IMR-90 (cell line): ENCODE measurements around the gene DALRD3.

Source experiments
- CEBPB ChIP-seq: IDR thresholded peaks from 2 replicates; pipeline ENCODE4 v1.6.1; 2012; ENCODE audit warnings: low read depth, low read length, improper control_type of control experiment
- MAFK ChIP-seq: IDR thresholded peaks from 2 replicates; pipeline ENCODE4 v1.6.1; 2012; ENCODE audit warnings: low read depth, low read length, improper control_type of control experiment
- MAZ ChIP-seq: IDR thresholded peaks from 2 replicates; pipeline ENCODE4 v1.6.1; 2012; ENCODE audit warnings: low read depth, mild to moderate bottlenecking, low read length, improper control_type of control experiment, moderate library complexity, borderline replicate concordance
- MXI1 ChIP-seq: IDR thresholded peaks from 2 replicates; pipeline ENCODE4 v1.6.1; 2012; ENCODE audit warnings: low read depth, mild to moderate bottlenecking, low read length, moderate library complexity, borderline replicate concordance
- POLR2A ChIP-seq: IDR thresholded peaks from 2 replicates; pipeline ENCODE4 v1.6.1; 2012; ENCODE audit warnings: mild to moderate bottlenecking, low read depth, low read length
- TF ChIP-seq, protein P1 (sequence below): conservative IDR thresholded peaks from 2 replicates; pipeline ENCODE4 v1.5.1; 2012; ENCODE audit warnings: mild to moderate bottlenecking, low read depth, low read length, improper control_type of control experiment
- TF ChIP-seq, protein P2 (sequence below): fragments of 150-350 bp; IDR thresholded peaks from 2 replicates; pipeline ENCODE4 v1.6.1; 2016; ENCODE audit warnings: low read depth, mild to moderate bottlenecking, low read length, moderate library complexity, borderline replicate concordance

DNA sequence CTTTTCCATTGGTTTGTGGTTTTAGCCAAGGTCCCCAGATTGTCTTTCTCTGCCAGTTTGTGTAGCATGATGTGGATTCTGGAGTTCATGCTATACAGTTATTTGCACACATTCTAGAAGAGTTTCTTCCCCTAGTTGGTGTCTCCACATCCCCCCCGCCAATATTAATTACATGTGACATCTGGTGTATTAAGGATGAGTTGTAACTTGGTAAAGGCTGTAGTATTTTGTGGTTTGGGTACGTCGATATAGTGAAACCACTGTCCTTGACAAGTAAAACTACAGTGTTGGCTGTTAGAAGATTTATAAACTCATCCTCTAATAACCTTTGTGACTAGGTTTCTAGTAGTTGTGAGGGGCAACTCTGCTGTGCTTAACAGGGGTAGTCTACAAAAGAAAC, 52.0 kb downstream of the DALRD3 start:
- TF ChIP-seq, protein P1, sequence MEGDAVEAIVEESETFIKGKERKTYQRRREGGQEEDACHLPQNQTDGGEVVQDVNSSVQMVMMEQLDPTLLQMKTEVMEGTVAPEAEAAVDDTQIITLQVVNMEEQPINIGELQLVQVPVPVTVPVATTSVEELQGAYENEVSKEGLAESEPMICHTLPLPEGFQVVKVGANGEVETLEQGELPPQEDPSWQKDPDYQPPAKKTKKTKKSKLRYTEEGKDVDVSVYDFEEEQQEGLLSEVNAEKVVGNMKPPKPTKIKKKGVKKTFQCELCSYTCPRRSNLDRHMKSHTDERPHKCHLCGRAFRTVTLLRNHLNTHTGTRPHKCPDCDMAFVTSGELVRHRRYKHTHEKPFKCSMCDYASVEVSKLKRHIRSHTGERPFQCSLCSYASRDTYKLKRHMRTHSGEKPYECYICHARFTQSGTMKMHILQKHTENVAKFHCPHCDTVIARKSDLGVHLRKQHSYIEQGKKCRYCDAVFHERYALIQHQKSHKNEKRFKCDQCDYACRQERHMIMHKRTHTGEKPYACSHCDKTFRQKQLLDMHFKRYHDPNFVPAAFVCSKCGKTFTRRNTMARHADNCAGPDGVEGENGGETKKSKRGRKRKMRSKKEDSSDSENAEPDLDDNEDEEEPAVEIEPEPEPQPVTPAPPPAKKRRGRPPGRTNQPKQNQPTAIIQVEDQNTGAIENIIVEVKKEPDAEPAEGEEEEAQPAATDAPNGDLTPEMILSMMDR: no peak
- no peak for TF ChIP-seq POLR2A
- TF ChIP-seq CEBPB: no peak
- no peak for TF ChIP-seq MXI1
- no peak for TF ChIP-seq MAZ
- TF ChIP-seq, protein P2, sequence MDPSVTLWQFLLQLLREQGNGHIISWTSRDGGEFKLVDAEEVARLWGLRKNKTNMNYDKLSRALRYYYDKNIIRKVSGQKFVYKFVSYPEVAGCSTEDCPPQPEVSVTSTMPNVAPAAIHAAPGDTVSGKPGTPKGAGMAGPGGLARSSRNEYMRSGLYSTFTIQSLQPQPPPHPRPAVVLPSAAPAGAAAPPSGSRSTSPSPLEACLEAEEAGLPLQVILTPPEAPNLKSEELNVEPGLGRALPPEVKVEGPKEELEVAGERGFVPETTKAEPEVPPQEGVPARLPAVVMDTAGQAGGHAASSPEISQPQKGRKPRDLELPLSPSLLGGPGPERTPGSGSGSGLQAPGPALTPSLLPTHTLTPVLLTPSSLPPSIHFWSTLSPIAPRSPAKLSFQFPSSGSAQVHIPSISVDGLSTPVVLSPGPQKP: no peak
- no peak for TF ChIP-seq MAFK
